GM13977 (cell line): ENCODE results near the gene GUCY2C.

Experiments used
- DNase-seq: peaks from one replicate; pipeline ENCODE4 v3.0.0; 2012; ENCODE audit warnings: low spot score
- in situ Hi-C: fragments of 300-500 bp; cut with MboI; formaldehyde crosslinking; loops from one replicate; pipeline ENCODE4 v1.12.0; 2022; ENCODE audit warnings: low sequenced_read_pairs, low pct_unique_long_range_greater_than_20kb, mixed read lengths, inconsistent platforms; ENCODE audit not compliant: unreplicated experiment
- TF ChIP-seq, protein P1 (sequence below): IDR thresholded peaks from 2 replicates; pipeline ENCODE4 v1.5.1; 2012; ENCODE audit warnings: mild to moderate bottlenecking, control low read depth; ENCODE audit not compliant: insufficient read depth; ENCODE audit errors: extremely low read depth, missing control alignments

The GUCY2C gene

DNA sequence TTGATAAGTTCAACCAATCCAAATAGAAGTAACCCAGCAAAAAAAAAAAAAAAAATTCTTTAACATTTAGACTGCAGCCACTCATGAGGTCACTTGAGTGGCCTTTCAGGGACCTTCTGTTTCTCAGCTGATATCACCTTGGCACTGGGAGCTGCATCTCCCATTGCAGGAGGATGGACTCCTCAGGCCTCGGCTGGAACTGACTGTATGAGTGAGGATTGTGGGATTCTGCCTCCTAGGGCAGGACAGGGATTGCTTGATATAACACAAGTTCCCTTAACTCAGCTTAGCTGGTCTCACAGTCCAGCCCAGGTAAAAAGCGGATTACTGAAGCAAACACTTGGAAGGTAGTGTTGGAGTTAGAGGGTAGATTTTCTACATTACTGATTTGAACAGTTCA is 3.5 kb upstream of the GUCY2C start:
- TF ChIP-seq, protein P1, sequence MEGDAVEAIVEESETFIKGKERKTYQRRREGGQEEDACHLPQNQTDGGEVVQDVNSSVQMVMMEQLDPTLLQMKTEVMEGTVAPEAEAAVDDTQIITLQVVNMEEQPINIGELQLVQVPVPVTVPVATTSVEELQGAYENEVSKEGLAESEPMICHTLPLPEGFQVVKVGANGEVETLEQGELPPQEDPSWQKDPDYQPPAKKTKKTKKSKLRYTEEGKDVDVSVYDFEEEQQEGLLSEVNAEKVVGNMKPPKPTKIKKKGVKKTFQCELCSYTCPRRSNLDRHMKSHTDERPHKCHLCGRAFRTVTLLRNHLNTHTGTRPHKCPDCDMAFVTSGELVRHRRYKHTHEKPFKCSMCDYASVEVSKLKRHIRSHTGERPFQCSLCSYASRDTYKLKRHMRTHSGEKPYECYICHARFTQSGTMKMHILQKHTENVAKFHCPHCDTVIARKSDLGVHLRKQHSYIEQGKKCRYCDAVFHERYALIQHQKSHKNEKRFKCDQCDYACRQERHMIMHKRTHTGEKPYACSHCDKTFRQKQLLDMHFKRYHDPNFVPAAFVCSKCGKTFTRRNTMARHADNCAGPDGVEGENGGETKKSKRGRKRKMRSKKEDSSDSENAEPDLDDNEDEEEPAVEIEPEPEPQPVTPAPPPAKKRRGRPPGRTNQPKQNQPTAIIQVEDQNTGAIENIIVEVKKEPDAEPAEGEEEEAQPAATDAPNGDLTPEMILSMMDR, result no peak
- in situ Hi-C loops, result no loop called here
- no peak for DNase-seq

DNA sequence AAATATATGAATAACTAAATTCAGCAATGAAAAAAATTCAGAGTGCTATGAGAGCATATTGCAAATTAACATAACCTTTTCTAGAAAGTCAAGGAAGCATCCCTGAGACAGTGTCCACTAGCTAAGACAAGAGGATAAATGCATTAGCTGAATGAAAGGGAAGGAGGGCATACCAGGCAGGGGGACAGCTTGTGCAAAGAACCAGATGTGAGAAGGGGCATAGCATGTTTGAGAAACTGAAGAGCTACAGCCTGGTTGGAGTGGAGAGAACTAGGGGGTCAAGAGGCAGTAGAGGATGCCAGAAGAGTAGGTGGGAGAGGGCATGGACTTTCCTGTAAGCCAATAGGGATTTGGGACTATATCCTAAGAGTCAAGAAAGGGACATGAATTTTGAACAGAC is 2.2 kb upstream of the GUCY2C start:
- TF ChIP-seq, protein P1, result no peak
- no peak for DNase-seq
- in situ Hi-C loops, result no loop called here

DNA sequence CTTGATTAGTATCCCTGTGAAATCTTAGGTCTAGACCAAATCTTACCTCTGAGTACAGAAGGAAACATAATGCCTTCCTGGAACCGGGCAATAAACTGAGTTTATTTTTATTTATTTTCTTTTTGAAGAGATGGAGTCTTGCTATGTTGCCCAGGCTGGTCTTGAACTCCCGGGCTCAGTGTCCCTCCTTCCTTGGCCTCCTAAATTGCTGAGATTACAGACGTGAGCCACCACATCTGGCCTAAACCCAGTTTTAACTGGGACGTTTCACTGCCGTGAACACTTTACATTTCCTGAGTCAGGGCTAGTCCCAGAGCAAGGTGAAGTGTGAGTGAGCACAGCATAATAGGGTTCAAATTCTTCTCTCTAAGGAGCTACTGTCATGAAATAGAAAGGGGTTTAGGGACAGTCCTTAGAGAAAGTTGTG is 671 bp downstream of the GUCY2C start:
- TF ChIP-seq, protein P1, result no peak
- DNase-seq, result no peak
- in situ Hi-C loops, result no loop called here

DNA sequence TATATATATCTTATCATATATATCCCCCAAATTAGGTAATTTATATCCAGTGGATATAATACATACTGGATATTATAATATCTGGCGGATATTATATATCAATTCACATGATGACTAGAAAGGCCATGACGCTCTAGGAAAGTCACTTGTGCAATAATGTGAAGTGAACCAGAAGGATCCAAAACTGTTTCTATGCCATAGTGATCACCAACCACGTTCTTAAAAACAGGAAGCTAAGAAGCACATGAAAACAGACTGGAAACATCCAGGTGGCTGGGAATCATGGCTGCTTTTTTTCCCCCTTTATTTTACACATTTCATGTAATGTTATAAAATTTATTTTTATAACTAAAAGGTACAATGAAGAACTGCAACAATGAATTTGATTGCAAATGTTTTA is 1.4 kb downstream of the GUCY2C start:
- no peak for DNase-seq
- TF ChIP-seq, protein P1, result no peak
- in situ Hi-C loops, result no loop called here

DNA sequence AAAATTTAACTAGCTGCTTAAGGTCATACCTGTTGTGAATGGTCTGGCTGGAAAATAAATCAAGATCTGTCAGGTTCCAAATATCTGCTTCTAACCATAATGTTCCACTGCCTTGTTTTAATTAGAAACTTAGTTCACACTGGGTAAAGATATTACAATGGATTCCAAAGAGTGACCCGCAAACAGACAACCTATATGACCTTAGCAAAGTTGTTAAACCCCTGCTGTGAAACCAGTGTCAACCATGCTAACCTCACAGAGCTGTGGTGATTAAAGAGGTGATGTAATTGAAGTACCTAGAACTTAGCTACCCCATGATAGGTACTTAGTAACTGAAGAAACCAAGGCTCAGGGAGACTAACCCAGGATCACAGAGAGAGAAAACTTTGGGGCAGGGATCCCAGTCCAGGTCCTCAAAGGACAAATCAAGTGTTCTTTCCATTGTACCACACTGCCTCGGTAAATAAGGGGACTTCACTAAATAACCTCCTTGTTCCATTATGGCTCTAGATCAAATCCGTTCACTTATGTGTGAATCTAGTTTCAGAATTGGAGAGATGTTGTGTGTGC is 2.2 kb downstream of the GUCY2C start:
- no peak for DNase-seq
- TF ChIP-seq, protein P1, result no peak
- in situ Hi-C loops, result no loop called here

DNA sequence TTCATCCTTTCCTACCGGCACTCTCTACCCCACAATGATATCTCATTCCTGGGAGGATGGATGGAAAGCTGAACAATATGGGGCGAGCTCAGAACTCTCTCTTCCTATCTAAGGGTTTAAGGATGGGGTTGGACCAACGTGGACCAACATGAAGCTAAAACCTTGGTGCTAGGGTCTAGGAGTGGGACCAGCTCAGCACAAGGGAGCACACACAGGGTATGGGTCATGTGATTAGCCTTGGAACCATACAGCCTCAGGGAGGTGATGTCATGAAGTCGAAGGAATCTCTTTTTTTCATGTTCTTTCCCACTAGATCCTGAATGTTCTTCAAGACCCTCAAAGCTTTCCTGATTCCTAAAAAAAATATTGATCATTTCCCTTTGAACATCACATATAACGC is 3.3 kb downstream of the GUCY2C start:
- DNase-seq, result no peak
- in situ Hi-C loops, result no loop called here
- TF ChIP-seq, protein P1, result no peak

DNA sequence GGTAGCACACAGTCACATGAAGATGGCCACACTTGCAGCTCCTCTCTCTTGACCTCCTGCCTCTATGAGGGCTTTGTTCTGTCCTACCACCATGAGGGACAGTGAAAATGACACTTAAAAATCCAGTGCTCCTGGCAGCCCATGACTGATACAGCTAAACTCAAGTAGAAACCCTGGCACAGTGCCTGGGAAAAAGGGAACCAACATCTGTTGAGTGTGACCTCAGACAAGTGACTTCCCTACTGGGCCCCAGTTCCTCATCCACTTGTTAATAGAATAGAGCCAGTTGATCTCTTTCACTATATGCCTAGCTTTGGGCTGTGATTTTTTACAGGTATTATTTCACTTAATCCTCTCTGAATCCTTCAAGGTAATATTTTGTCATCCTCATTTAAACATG is 4.8 kb downstream of the GUCY2C start:
- in situ Hi-C loops, result no loop called here
- DNase-seq, result no peak
- TF ChIP-seq, protein P1, result no peak
